ENCODE data around the gene SIGLEC15.
"Not testable (repeated sequence)": the region's sequence is repeated elsewhere in the genome, so short reads cannot be mapped to it uniquely, and the experiment has no call there.

The SIGLEC15 gene

GRCh38 chr18:45844938-45845337 lies 19.5 kb downstream of the SIGLEC15 start:
- Histone ChIP-seq H3K9ac (ENCODE audit: low read depth in 1 of 2, low read length in 2 of 2) (no peak overlapping the region), H3K27me3 (ENCODE audit: control insufficient read depth in 1 of 2, insufficient read depth in 2 of 2, low read length in 2 of 2) (no peaks in the 10 kb centered on the region), H3K9me3 (ENCODE audit: control insufficient read depth in 1 of 2, low read length in 2 of 2) (no peaks in the 10 kb centered on the region), H3K4me1 (ENCODE audit: control insufficient read depth in 1 of 2, insufficient read depth in 2 of 2, low read length in 2 of 2) (no peaks in the 10 kb centered on the region), H3K4me3 (ENCODE audit: low read depth in 1 of 2, low read length in 2 of 2) (no peak overlapping the region), H3K27ac (ENCODE audit: low read depth, low read length) (no peak overlapping the region), H3K36me3 (ENCODE audit: control insufficient read depth in 1 of 2, insufficient read depth in 2 of 2, low read length in 2 of 2) (peaks cover 4 to 9% of the 10 kb centered on the region in 2 donors)

- no peak overlapping the region for H3K27ac ChIP-seq (ENCODE audit: low read depth, low read length)
- H3K9ac ChIP-seq (ENCODE audit: low read depth in 1 of 2, low read length in 2 of 2), result no peak overlapping the region
- peaks cover 4 to 11% of the 10 kb centered on the region in 2 donors for H3K36me3 ChIP-seq (ENCODE audit: control insufficient read depth in 1 of 2, insufficient read depth in 2 of 2, low read length in 2 of 2)
- no peaks in the 10 kb centered on the region for H3K4me1 ChIP-seq (ENCODE audit: control insufficient read depth in 1 of 2, insufficient read depth in 2 of 2, low read length in 2 of 2)
- no peaks in the 10 kb centered on the region for H3K27me3 ChIP-seq (ENCODE audit: control insufficient read depth in 1 of 2, insufficient read depth in 2 of 2, low read length in 2 of 2)
- no peak overlapping the region for H3K4me3 ChIP-seq (ENCODE audit: low read depth in 1 of 2, low read length in 2 of 2)
- H3K9me3 ChIP-seq (ENCODE audit: control insufficient read depth in 1 of 2, low read length in 2 of 2), result no peaks in the 10 kb centered on the region
These were observed 19.9 kb downstream of the SIGLEC15 start for GRCh38 chr18:45845410-45845809.

GRCh38 chr18:45847119-45847518 lies 21.6 kb downstream of the SIGLEC15 start:
- peaks cover 4 to 19% of the 10 kb centered on the region in 2 donors for H3K36me3 ChIP-seq (ENCODE audit: control insufficient read depth in 1 of 2, insufficient read depth in 2 of 2, low read length in 2 of 2)
- no peak overlapping the region for H3K9ac ChIP-seq (ENCODE audit: low read depth in 1 of 2, low read length in 2 of 2)
- H3K27ac ChIP-seq (ENCODE audit: low read depth, low read length), result no peak overlapping the region
- H3K4me1 ChIP-seq (ENCODE audit: control insufficient read depth in 1 of 2, insufficient read depth in 2 of 2, low read length in 2 of 2), result no peaks in the 10 kb centered on the region
- no peaks in the 10 kb centered on the region for H3K9me3 ChIP-seq (ENCODE audit: control insufficient read depth in 1 of 2, low read length in 2 of 2)
- no peaks in the 10 kb centered on the region for H3K27me3 ChIP-seq (ENCODE audit: control insufficient read depth in 1 of 2, insufficient read depth in 2 of 2, low read length in 2 of 2)
- H3K4me3 ChIP-seq (ENCODE audit: low read depth in 1 of 2, low read length in 2 of 2), result no peak overlapping the region

GRCh38 chr18:45848643-45849042 lies 23.2 kb downstream of the SIGLEC15 start:
- not testable (repeated sequence) for H3K27me3 ChIP-seq (ENCODE audit: control insufficient read depth in 1 of 2, insufficient read depth in 2 of 2, low read length in 2 of 2); H3K27ac ChIP-seq (ENCODE audit: low read depth, low read length); H3K9ac ChIP-seq (ENCODE audit: low read depth in 1 of 2, low read length in 2 of 2); H3K4me1 ChIP-seq (ENCODE audit: control insufficient read depth in 1 of 2, insufficient read depth in 2 of 2, low read length in 2 of 2); H3K9me3 ChIP-seq (ENCODE audit: control insufficient read depth in 1 of 2, low read length in 2 of 2); H3K4me3 ChIP-seq (ENCODE audit: low read depth in 1 of 2, low read length in 2 of 2)
- peaks cover 11 to 34% of the 10 kb centered on the region in 2 donors for H3K36me3 ChIP-seq (ENCODE audit: control insufficient read depth in 1 of 2, insufficient read depth in 2 of 2, low read length in 2 of 2)

- H3K4me1 ChIP-seq (ENCODE audit: control insufficient read depth in 1 of 2, insufficient read depth in 2 of 2, low read length in 2 of 2), result no peaks in the 10 kb centered on the region
- no peak overlapping the region for H3K27ac ChIP-seq (ENCODE audit: low read depth, low read length)
- H3K36me3 ChIP-seq (ENCODE audit: control insufficient read depth in 1 of 2, insufficient read depth in 2 of 2, low read length in 2 of 2), result peaks cover 11 to 41% of the 10 kb centered on the region in 2 donors
- no peaks in the 10 kb centered on the region for H3K27me3 ChIP-seq (ENCODE audit: control insufficient read depth in 1 of 2, insufficient read depth in 2 of 2, low read length in 2 of 2)
- no peaks in the 10 kb centered on the region for H3K9me3 ChIP-seq (ENCODE audit: control insufficient read depth in 1 of 2, low read length in 2 of 2)
- no peak overlapping the region for H3K9ac ChIP-seq (ENCODE audit: low read depth in 1 of 2, low read length in 2 of 2)
- H3K4me3 ChIP-seq (ENCODE audit: low read depth in 1 of 2, low read length in 2 of 2), result no peak overlapping the region
These were observed 24.1 kb downstream of the SIGLEC15 start for GRCh38 chr18:45849529-45849928.

- Histone ChIP-seq H3K9ac (ENCODE audit: low read depth in 1 of 2, low read length in 2 of 2) (no peak overlapping the region), H3K27ac (ENCODE audit: low read depth, low read length) (no peak overlapping the region), H3K27me3 (ENCODE audit: control insufficient read depth in 1 of 2, insufficient read depth in 2 of 2, low read length in 2 of 2) (no peaks in the 10 kb centered on the region), H3K9me3 (ENCODE audit: control insufficient read depth in 1 of 2, low read length in 2 of 2) (no peaks in the 10 kb centered on the region), H3K4me1 (ENCODE audit: control insufficient read depth in 1 of 2, insufficient read depth in 2 of 2, low read length in 2 of 2) (no peaks in the 10 kb centered on the region), H3K36me3 (ENCODE audit: control insufficient read depth in 1 of 2, insufficient read depth in 2 of 2, low read length in 2 of 2) (peaks cover 11 to 44% of the 10 kb centered on the region in 2 donors), H3K4me3 (ENCODE audit: low read depth in 1 of 2, low read length in 2 of 2) (no peak overlapping the region)
These were observed 24.5 kb downstream of the SIGLEC15 start for GRCh38 chr18:45850021-45850420.

GRCh38 chr18:45851161-45851925 lies 25.9 kb downstream of the SIGLEC15 start:
- Histone ChIP-seq H3K4me3 (ENCODE audit: low read depth in 1 of 2, low read length in 2 of 2) (no peak overlapping the region), H3K27ac (ENCODE audit: low read depth, low read length) (no peak overlapping the region), H3K9ac (ENCODE audit: low read depth in 1 of 2, low read length in 2 of 2) (no peak overlapping the region), H3K9me3 (ENCODE audit: control insufficient read depth in 1 of 2, low read length in 2 of 2) (no peaks in the 10 kb centered on the region), H3K36me3 (ENCODE audit: control insufficient read depth in 1 of 2, insufficient read depth in 2 of 2, low read length in 2 of 2) (peaks cover 18 to 57% of the 10 kb centered on the region in 2 donors), H3K27me3 (ENCODE audit: control insufficient read depth in 1 of 2, insufficient read depth in 2 of 2, low read length in 2 of 2) (no peaks in the 10 kb centered on the region), H3K4me1 (ENCODE audit: control insufficient read depth in 1 of 2, insufficient read depth in 2 of 2, low read length in 2 of 2) (no peaks in the 10 kb centered on the region)

GRCh38 chr18:45852631-45853030 lies 27.2 kb downstream of the SIGLEC15 start:
- Histone ChIP-seq H3K4me1 (ENCODE audit: control insufficient read depth in 1 of 2, insufficient read depth in 2 of 2, low read length in 2 of 2) (no peaks in the 10 kb centered on the region), H3K27me3 (ENCODE audit: control insufficient read depth in 1 of 2, insufficient read depth in 2 of 2, low read length in 2 of 2) (no peaks in the 10 kb centered on the region), H3K9ac (ENCODE audit: low read depth in 1 of 2, low read length in 2 of 2) (no peak overlapping the region), H3K9me3 (ENCODE audit: control insufficient read depth in 1 of 2, low read length in 2 of 2) (no peaks in the 10 kb centered on the region), H3K36me3 (ENCODE audit: control insufficient read depth in 1 of 2, insufficient read depth in 2 of 2, low read length in 2 of 2) (peaks cover 18 to 68% of the 10 kb centered on the region in 2 donors), H3K27ac (ENCODE audit: low read depth, low read length) (no peak overlapping the region), H3K4me3 (ENCODE audit: low read depth in 1 of 2, low read length in 2 of 2) (no peak overlapping the region)

GRCh38 chr18:45854036-45854586 lies 28.6 kb downstream of the SIGLEC15 start:
- Histone ChIP-seq H3K27me3 (ENCODE audit: control insufficient read depth in 1 of 2, insufficient read depth in 2 of 2, low read length in 2 of 2) (no peaks in the 10 kb centered on the region), H3K27ac (ENCODE audit: low read depth, low read length) (no peak overlapping the region), H3K9me3 (ENCODE audit: control insufficient read depth in 1 of 2, low read length in 2 of 2) (no peaks in the 10 kb centered on the region), H3K36me3 (ENCODE audit: control insufficient read depth in 1 of 2, insufficient read depth in 2 of 2, low read length in 2 of 2) (peaks cover 32 to 83% of the 10 kb centered on the region in 2 donors), H3K4me1 (ENCODE audit: control insufficient read depth in 1 of 2, insufficient read depth in 2 of 2, low read length in 2 of 2) (no peaks in the 10 kb centered on the region), H3K9ac (ENCODE audit: low read depth in 1 of 2, low read length in 2 of 2) (no peak overlapping the region), H3K4me3 (ENCODE audit: low read depth in 1 of 2, low read length in 2 of 2) (no peak overlapping the region)

- Histone ChIP-seq H3K27ac (ENCODE audit: low read depth, low read length) (no peak overlapping the region), H3K9ac (ENCODE audit: low read depth in 1 of 2, low read length in 2 of 2) (no peak overlapping the region), H3K4me3 (ENCODE audit: low read depth in 1 of 2, low read length in 2 of 2) (no peak overlapping the region), H3K27me3 (ENCODE audit: control insufficient read depth in 1 of 2, insufficient read depth in 2 of 2, low read length in 2 of 2) (no peaks in the 10 kb centered on the region), H3K9me3 (ENCODE audit: control insufficient read depth in 1 of 2, low read length in 2 of 2) (no peaks in the 10 kb centered on the region), H3K36me3 (ENCODE audit: control insufficient read depth in 1 of 2, insufficient read depth in 2 of 2, low read length in 2 of 2) (peaks cover 44 to 84% of the 10 kb centered on the region in 2 donors), H3K4me1 (ENCODE audit: control insufficient read depth in 1 of 2, insufficient read depth in 2 of 2, low read length in 2 of 2) (no peaks in the 10 kb centered on the region)
These were observed 31.1 kb downstream of the SIGLEC15 start for GRCh38 chr18:45856531-45856930.
